ENCODE results near the gene PSME4. TPM values are rescaled to one million over a fixed set of nuclear protein-coding genes. Genes with fewer than 3 reads are reported as not detected.

PSME4 gene
- total and polyA plus RNA-seq, 2 of the 13 experiments (the other 11 are each of a cell fraction or from before 2014, with no cell fraction given) = 52.1 to 77.8 TPM

GRCh38 chr2:53969968-53970723 is 647 bp downstream of the PSME4 start (continued):
- TF ChIP-seq ETS1 (CRISPR knock-in tag; IDR thresholded peaks at IDR 0.05) (no peak), KDM1A (CRISPR knock-in tag; IDR thresholded peaks at IDR 0.05) (no peak), KLF16 (CRISPR knock-in tag; IDR thresholded peaks at IDR 0.05) (no peak), ZMAT3 (CRISPR knock-in tag; conservative IDR thresholded peaks at IDR 0.05) (no peak; the same call in 1 of the 2 replicates), ATM (IDR thresholded peaks at IDR 0.05; ENCODE audit: borderline replicate concordance) (no peak), FOXK2 (IDR thresholded peaks at IDR 0.05) (no peak), ZNF740 (CRISPR knock-in tag; IDR thresholded peaks at IDR 0.05) (no peak), ELK4 (CRISPR knock-in tag; IDR thresholded peaks at IDR 0.05; ENCODE audit: borderline replicate concordance) (no peak), IRF9 (CRISPR knock-in tag; IDR thresholded peaks at IDR 0.05; ENCODE audit: borderline replicate concordance) (no peak; the same call in 1 of the 2 replicates), ZMYM2 (CRISPR knock-in tag; IDR thresholded peaks at IDR 0.05) (no peak), DBP (CRISPR knock-in tag; IDR thresholded peaks at IDR 0.05; ENCODE audit: not compliant biosample characterization) (no peak), MED1 (CRISPR knock-in tag; IDR thresholded peaks at IDR 0.05) (peak; percentile 32; the same call in 1 of the 2 replicates), ZNF234 (CRISPR knock-in tag; conservative IDR thresholded peaks at IDR 0.05) (no peak), ZNF44 (CRISPR knock-in tag; IDR thresholded peaks at IDR 0.05) (0 out of 2 replicates have a peak, but pooled peaks have one; percentile 47), ZNF737 (CRISPR knock-in tag; IDR thresholded peaks at IDR 0.05; ENCODE audit: borderline replicate concordance) (no peak), PBX3 (CRISPR knock-in tag; IDR thresholded peaks at IDR 0.05; ENCODE audit: borderline replicate concordance) (no peak), ZNF724P (CRISPR knock-in tag; IDR thresholded peaks at IDR 0.05; ENCODE audit: borderline replicate concordance) (no peak), ZBTB10 (CRISPR knock-in tag; IDR thresholded peaks at IDR 0.05; ENCODE audit: borderline replicate concordance) (no peak; the same call in 1 of the 2 replicates), PHF5A (CRISPR knock-in tag; IDR thresholded peaks at IDR 0.05; ENCODE audit: low read depth, unreplicated experiment) (no peak)

Measured in HepG2 (cell line).